ENCODE measurements around the gene ATP5PO. TPM values are rescaled to one million over a fixed set of nuclear protein-coding genes. Genes with fewer than 3 reads are reported as not detected.

Gene ATP5PO
- polyA plus RNA-seq, 1 donor (not counting 4 experiments of a cell fraction or from before 2014, with no cell fraction given), result 359 TPM

DNA sequence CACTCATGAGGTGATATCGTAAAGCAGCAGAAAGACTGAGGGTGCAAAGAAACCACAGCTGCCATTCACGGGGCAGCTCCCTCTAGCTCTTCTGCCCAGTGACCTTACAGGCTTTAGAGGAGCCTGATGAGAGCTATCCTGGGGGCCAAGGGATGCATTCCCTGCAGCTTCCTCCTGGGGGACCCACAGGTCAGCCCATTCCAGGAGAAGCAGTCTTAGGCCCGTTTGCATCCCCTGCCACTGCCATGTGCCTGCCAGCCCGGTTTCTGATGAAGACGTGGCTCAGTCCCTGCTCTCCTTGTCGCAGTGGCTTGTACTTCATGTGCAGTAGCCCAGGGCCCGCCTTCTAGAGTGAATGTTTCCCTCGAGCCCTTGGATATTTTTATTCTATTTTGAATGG lies 22.8 kb downstream of the ATP5PO start:
- Histone ChIP-seq H3K9ac (ENCODE audit: control insufficient read depth, extremely low read depth, insufficient read depth, low read length) (no peak overlapping the region), H3K4me3 (ENCODE audit: control insufficient read depth in 2 of 3, extremely low read depth in 1 of 3, insufficient read depth in 2 of 3, low read depth in 1 of 3, low read length in 3 of 3) (no peak overlapping the region), H3K4me2 (ENCODE audit: control insufficient read depth, extremely low read depth, insufficient read depth, low read depth, low read length) (no peak overlapping the region), H3K79me2 (ENCODE audit: control insufficient read depth, insufficient read depth, low read length) (no peaks in the 10 kb centered on the region), H3K27ac (ENCODE audit: control insufficient read depth, insufficient read depth, low read length) (no peak overlapping the region), H3K9me3 (ENCODE audit: control insufficient read depth, low read depth, low read length) (no peaks in the 10 kb centered on the region), H3K4me1 (ENCODE audit: control insufficient read depth, extremely low read depth, insufficient read depth, low read length) (peaks cover 3% of the 10 kb centered on the region), H2AFZ (ENCODE audit: control insufficient read depth, low read length) (no peak overlapping the region), H3K36me3 (ENCODE audit: control insufficient read depth in 2 of 2, extremely low read depth in 1 of 2, insufficient read depth in 2 of 2, low read length in 2 of 2) (no peaks in the 10 kb centered on the region), H3K27me3 (ENCODE audit: control insufficient read depth, extremely low read depth, insufficient read depth, low read length) (no peaks in the 10 kb centered on the region), H4K20me1 (ENCODE audit: control insufficient read depth, extremely low read depth, insufficient read depth, low read length) (no peaks in the 10 kb centered on the region), H3K9me1 (ENCODE audit: control insufficient read depth, extremely low read depth, insufficient read depth, low read length) (no peaks in the 10 kb centered on the region)
- dilution Hi-C loops (cut with MboI; ENCODE audit: extremely low pct_ligation_motif_present, low sequenced_read_pairs), result no loop called here
- DNase-seq (ENCODE audit: low read depth, low spot score) (no peak), FAIRE-seq (no peak)
- TF ChIP-seq, protein P1, sequence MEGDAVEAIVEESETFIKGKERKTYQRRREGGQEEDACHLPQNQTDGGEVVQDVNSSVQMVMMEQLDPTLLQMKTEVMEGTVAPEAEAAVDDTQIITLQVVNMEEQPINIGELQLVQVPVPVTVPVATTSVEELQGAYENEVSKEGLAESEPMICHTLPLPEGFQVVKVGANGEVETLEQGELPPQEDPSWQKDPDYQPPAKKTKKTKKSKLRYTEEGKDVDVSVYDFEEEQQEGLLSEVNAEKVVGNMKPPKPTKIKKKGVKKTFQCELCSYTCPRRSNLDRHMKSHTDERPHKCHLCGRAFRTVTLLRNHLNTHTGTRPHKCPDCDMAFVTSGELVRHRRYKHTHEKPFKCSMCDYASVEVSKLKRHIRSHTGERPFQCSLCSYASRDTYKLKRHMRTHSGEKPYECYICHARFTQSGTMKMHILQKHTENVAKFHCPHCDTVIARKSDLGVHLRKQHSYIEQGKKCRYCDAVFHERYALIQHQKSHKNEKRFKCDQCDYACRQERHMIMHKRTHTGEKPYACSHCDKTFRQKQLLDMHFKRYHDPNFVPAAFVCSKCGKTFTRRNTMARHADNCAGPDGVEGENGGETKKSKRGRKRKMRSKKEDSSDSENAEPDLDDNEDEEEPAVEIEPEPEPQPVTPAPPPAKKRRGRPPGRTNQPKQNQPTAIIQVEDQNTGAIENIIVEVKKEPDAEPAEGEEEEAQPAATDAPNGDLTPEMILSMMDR (optimal IDR thresholded peaks at IDR 0.05 in 1 of 3, IDR thresholded peaks at IDR 0.05 in 1 of 3, conservative IDR thresholded peaks at IDR 0.05 in 1 of 3; ENCODE audit: extremely low read depth in 1 of 3, insufficient read depth in 2 of 3, low read length in 3 of 3), result no peak
- TF ChIP-seq EZH2 (IDR thresholded peaks at IDR 0.05; ENCODE audit: low read length), result no peak

DNA sequence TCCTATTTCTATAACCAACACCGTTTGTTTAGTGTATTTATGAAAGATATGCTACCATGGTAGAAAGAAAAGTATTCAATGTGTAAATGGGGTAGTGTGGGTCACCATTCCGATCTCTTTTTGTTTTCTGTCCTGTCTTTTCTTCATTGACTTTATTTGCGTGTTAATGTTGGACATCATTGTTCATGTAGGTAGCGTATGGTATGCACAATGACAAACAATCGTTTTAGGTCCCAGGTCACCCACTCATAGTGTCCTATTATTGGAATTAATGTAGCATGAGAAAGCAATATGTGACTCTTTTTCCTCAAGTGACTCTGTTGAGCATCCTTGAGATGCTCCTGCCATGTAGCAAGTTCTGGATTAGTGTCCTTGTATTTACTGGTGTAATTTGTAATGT lies 25.4 kb downstream of the ATP5PO start:
- no peak for FAIRE-seq
- H4K20me1 ChIP-seq (ENCODE audit: control insufficient read depth, extremely low read depth, insufficient read depth, low read length), result no peaks in the 10 kb centered on the region
- H3K4me1 ChIP-seq (ENCODE audit: control insufficient read depth, extremely low read depth, insufficient read depth, low read length), result peaks cover 3% of the 10 kb centered on the region
- no peak overlapping the region for H2AFZ ChIP-seq (ENCODE audit: control insufficient read depth, low read length)
- dilution Hi-C loops (cut with MboI; ENCODE audit: extremely low pct_ligation_motif_present, low sequenced_read_pairs), result no loop called here
- H3K27me3 ChIP-seq (ENCODE audit: control insufficient read depth, extremely low read depth, insufficient read depth, low read length), result peaks cover 14% of the 10 kb centered on the region
- H3K27ac ChIP-seq (ENCODE audit: control insufficient read depth, insufficient read depth, low read length), result no peak overlapping the region
- H3K36me3 ChIP-seq (ENCODE audit: control insufficient read depth in 2 of 2, extremely low read depth in 1 of 2, insufficient read depth in 2 of 2, low read length in 2 of 2), result no peaks in the 10 kb centered on the region
- no peaks in the 10 kb centered on the region for H3K79me2 ChIP-seq (ENCODE audit: control insufficient read depth, insufficient read depth, low read length)
- H3K4me2 ChIP-seq (ENCODE audit: control insufficient read depth, extremely low read depth, insufficient read depth, low read depth, low read length), result no peak overlapping the region
- no peak overlapping the region for H3K9ac ChIP-seq (ENCODE audit: control insufficient read depth, extremely low read depth, insufficient read depth, low read length)
- DNase-seq (ENCODE audit: low read depth, low spot score), result no peak
- TF ChIP-seq, protein P1 (optimal IDR thresholded peaks at IDR 0.05 in 1 of 3, IDR thresholded peaks at IDR 0.05 in 1 of 3, conservative IDR thresholded peaks at IDR 0.05 in 1 of 3; ENCODE audit: extremely low read depth in 1 of 3, insufficient read depth in 2 of 3, low read length in 3 of 3), result no peak
- TF ChIP-seq EZH2 (IDR thresholded peaks at IDR 0.05; ENCODE audit: low read length), result no peak
- H3K9me1 ChIP-seq (ENCODE audit: control insufficient read depth, extremely low read depth, insufficient read depth, low read length), result no peaks in the 10 kb centered on the region
- no peaks in the 10 kb centered on the region for H3K9me3 ChIP-seq (ENCODE audit: control insufficient read depth, low read depth, low read length)
- no peak overlapping the region for H3K4me3 ChIP-seq (ENCODE audit: control insufficient read depth in 2 of 3, extremely low read depth in 1 of 3, insufficient read depth in 2 of 3, low read depth in 1 of 3, low read length in 3 of 3)
